ENCODE results near the gene CACNA1E.

The CACNA1E gene

DNA sequence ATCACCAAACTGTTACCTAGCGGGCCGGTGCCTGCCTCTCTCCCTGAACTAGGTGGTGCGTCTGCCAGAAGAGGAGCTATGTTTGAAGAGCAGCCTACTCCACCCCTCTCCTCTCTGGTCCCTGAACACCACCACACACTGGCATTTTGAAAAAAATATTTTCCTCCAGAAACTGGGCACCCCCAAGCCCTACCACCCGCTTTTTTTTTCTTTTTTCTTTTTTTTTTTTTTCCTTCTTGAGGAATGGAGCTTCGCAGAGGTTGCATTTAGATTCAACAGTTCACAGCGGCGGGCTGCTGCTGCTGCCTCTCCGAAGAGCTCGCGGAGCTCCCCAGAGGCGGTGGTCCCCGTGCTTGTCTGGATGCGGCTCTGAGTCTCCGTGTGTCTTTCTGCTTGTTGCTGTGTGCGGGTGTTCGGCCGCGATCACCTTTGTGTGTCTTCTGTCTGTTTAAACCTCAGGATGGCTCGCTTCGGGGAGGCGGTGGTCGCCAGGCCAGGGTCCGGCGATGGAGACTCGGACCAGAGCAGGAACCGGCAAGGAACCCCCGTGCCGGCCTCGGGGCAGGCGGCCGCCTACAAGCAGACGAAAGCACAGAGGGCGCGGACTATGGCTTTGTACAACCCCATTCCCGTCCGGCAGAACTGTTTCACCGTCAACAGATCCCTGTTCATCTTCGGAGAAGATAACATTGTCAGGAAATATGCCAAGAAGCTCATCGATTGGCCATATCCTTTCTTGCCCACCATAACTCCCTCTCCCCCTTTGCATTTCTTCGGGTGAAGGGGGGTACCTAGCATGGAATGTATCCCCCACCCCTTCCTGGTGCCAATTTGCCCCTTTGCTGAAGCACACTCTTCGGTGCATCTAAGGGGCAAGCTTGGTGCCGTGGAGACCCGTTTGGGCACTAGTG, at the start of gene CACNA1E:
Gene CACNA1E, plus strand, starts transcription at position 233 of the 911 bp plus-strand sequence. Its CDS starts 228 bp downstream, at position 461.
- DNase-seq = peak in 2 of 56 donors; percentile 18 to 25

GRCh38 chr1:181433931-181434330, 49.4 kb upstream of the CACNA1E start:
- DNase-seq = no peak

DNA sequence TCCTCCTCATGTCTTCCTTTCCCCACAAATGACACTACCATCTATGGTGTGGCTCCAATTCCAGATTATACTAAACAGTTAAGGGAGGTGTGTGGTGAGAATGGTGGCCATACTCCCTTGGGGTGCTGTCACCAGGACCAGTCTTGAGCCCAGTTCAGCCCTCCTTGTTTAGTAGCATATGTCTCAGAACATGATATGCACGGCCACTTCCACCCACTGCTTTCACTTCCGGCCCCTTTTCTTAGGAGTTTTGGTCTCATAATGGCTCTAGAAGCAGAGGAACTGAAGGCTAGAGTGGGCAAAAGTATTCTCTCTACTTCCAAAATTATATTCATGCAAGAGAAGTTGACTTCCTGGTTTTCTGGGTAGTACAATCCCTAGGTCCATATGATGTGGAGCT, 45.3 kb upstream of the CACNA1E start:
- no peak for DNase-seq

DNA sequence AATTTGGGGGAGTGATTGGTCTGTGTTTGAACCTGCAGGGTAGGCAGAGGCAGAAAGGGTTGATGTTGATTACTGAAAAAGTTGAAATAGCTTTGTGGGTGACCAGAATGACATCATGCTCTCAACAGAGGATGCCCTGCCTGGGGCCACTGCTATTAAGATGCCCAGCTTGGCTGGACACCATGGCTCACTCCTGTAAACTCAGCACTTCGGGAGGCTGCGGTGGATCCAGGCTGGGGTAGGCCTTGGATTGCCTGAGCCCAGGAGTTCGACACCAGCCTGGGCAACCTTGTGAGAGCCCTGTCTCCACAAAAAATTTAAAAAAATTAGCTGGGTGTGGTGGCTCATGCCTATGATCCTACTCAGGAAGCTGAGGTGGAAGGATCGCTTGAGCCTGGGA, 42.8 kb upstream of the CACNA1E start:
- no peak for DNase-seq

GRCh38 chr1:181442181-181442525, 41.2 kb upstream of the CACNA1E start:
- DNase-seq = no peak

DNA sequence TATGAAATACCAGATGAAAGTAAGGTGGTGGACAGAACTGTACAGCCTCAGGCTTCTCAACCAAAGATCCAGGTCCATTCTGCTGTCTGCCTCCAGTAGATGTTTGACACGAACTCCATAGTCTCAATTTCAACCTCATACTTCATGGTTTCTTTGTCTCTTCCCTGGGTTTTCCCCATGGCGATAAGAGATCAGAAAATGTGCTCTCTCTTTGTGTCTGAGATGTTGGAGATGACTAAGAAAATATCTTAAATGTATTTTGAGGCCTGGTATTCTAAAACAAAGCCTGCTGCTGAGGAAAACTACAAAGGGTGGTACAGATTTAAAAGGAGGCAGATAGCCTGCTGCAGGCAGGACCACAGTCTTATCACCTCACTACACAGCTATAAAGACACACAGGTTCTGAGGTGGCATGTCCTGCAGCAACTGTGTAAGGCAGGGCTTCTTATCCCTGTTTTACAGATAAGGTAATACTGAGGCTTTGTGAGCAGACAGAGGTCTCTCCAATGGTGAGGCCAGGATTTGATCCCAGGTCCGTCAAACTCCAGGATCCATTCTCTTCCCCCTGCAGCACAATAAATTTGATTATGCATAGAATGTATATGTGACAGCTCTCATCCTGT, 40.0 kb upstream of the CACNA1E start:
- no peak for DNase-seq

- no peak for DNase-seq
Observed at GRCh38 chr1:181445436-181445835, 37.9 kb upstream of the CACNA1E start.

DNA sequence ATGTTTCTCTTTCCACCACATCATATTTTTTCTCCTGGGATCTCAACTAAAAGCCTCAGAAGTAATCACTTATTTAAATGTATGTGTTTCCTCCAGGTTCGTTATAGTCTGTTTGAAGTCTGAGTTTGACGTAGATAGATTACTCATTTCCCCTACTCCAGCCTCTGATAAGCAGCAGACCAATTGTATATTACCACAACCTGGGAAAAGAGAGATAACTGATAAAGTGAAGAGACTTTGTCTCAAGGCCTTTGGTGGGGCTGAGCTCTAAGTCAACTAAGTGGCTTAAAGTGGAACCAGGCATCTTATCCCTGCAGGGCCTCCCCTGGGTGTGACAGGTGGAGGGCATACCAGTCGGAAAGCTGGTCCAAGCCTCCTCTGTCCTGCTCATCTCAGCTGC, 34.9 kb upstream of the CACNA1E start:
- DNase-seq = no peak

- DNase-seq = no peak
Observed at GRCh38 chr1:181451661-181452230, 31.6 kb upstream of the CACNA1E start.

DNA sequence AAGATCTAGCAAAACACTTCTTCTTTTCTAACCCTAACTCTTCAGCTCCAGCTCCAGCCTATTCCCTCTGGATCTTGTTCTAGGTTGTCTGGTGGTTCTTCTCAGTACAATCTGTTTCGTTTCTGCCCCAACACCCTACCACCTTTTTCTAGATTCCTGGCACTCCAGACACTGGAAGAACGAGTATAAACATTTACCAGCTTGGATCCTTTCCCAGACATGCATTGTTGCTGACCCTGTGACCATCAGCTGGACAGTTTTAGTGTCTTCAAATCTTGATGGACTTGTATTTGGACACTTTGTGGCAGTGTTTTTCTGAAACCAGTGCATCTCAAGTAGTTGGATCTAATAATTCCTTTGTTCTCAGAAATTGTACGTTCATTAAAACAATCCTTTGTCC, 30.6 kb upstream of the CACNA1E start:
- DNase-seq = no peak

- no peak for DNase-seq
Observed at GRCh38 chr1:181453541-181454201, 29.6 kb upstream of the CACNA1E start.

- DNase-seq = peak in 15 of 56 donors; percentile 6 to 68 (median 28)
Observed at GRCh38 chr1:181456551-181456950, 26.8 kb upstream of the CACNA1E start.

DNA sequence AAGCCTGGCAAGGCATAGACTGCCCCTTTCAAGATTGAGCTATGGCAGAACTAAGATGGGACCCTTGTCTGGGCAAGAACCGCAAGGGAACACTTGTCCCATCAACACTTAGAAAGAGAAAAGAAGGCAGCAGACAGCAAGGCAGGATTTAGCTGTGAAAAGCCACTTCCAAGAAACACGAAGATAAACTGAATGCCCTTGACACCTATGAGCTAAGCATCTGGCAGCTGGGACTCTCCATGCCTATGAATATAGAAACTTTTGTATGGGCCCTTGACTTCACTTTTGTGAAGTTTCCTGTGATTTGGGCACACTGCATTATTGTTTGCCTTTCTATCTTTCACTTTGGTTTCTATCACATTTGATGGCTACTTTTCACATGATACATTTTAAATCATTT, 24.9 kb upstream of the CACNA1E start:
- no peak for DNase-seq

GRCh38 chr1:181459067-181459466, 24.2 kb upstream of the CACNA1E start:
- DNase-seq = no peak

GRCh38 chr1:181469829-181470228, 13.5 kb upstream of the CACNA1E start:
- peak in 9 of 56 donors; percentile 14 to 49 (median 21) for DNase-seq

DNA sequence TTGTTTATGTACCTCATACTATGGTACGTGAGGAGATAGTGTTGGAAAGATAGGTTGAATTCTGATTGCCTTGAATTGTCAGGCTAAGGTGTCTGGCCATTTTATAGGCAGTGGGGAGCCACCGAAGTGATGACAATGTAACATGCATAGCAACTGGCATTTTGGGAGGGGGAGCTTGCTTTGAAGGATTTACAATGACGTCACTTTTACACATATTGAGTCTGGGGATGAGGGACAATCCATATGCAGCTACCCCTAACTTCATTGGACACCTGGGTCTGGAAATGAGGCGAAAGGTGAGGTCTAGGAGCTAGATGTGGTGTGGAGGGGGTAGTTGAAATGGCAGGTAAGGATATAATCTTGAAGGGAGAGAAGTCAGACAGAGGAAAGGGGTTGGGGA, 7.7 kb upstream of the CACNA1E start:
- no peak for DNase-seq

- DNase-seq = peak in 3 of 56 donors; percentile 7 to 31 (median 19)
Observed at GRCh38 chr1:181476581-181476980, 6.7 kb upstream of the CACNA1E start.

- no peak for DNase-seq
Observed at GRCh38 chr1:181478306-181478705, 5.0 kb upstream of the CACNA1E start.

DNA sequence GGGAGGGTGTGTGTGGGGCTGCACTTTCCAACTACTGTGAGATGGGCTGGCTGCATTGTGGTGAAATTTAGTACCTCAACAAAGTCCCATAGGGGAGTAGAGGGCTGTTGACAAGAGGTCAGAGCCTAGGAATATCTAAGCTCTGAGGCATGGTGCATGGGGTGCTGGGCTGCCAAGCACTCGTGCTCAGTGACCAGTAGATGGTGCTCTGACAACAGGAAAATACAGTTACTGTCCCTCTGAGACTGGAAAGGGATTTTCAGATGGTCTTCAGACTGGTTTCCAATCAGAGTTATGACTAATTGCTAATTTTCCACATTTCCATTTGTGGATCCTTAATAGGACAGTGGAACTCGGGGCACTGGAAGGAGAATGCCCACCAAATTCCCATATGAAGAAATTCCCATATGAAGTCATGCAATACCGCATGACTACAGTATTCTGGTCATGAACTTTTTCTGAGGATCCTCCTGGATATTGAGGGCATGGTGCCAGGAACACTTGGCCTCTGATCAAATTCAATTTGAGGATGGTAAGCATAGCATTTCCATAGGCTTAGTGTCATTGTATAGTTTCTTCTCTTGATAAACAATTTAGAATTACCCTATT, 4.1 kb upstream of the CACNA1E start:
- peak in 37 of 56 donors; percentile 7 to 78 (median 41) for DNase-seq

GRCh38 chr1:181482001-181482430, 1.3 kb upstream of the CACNA1E start:
- peak in 1 of 56 donors; percentile 63 for DNase-seq

Measured in nucleus accumbens (tissue), 56 donors.